Lower lobe of right lung (tissue), 2 donors: ENCODE data around the gene WFIKKN2. TPM values are rescaled to one million over a fixed set of nuclear protein-coding genes. Genes with fewer than 3 reads are reported as not detected.
A peak's percentile ranks its signal among the peaks of the same experiment; 100 is the strongest.

Experiments
- ATAC-seq, 2 donors: fragments of 200-7000 bp; cut with Tn5 transposase; one replicate each; pipeline ENCODE4 v1.9.1; 2020 to 2022; ENCODE audit warnings: mild to moderate bottlenecking in 2 of 2, moderate library complexity in 2 of 2
- DNase-seq: peaks from one replicate; pipeline ENCODE4 v3.0.0-alpha.2; 2020
- H3K27ac ChIP-seq: fragments of 200-600 bp; one replicate; pipeline ENCODE4 v1.8.0; 2022
- H3K27me3 ChIP-seq: fragments of 200-600 bp; one replicate; pipeline ENCODE4 v1.8.0; 2022; ENCODE audit warnings: low read depth
- H3K36me3 ChIP-seq: fragments of 200-600 bp; one replicate; pipeline ENCODE4 v1.8.0; 2022; ENCODE audit warnings: mild to moderate bottlenecking
- H3K4me1 ChIP-seq: fragments of 200-600 bp; one replicate; pipeline ENCODE4 v1.8.0; 2022
- H3K4me3 ChIP-seq: fragments of 200-600 bp; one replicate; pipeline ENCODE4 v1.8.0; 2022; ENCODE audit warnings: mild to moderate bottlenecking
- H3K9me3 ChIP-seq: fragments of 200-600 bp; one replicate; pipeline ENCODE4 v1.8.0; 2022
- intact Hi-C: fragments of 100-400 bp; cut with DNase I; formaldehyde crosslinking; loops from one replicate; pipeline ENCODE4 v1.11.0; 2022
- total RNA-seq: library from RNA; stranded (reverse); fragmentation: NEBNext Ultra II Directional; extraction: Animal tissue kit (Norgen Biotek cat#: 25700); gene quantifications from one replicate; pipeline ENCODE4 v1.2.1, GENCODE V29; 2021
- TF ChIP-seq, protein P1 (sequence below): fragments of 200-600 bp; IDR thresholded peaks from one replicate; pipeline ENCODE4 v1.8.0; 2022; ENCODE audit warnings: antibody characterized with exemption, mild to moderate bottlenecking
- donor health status: DM: no; HTN: yes; CAD: no; lungs with severe emphysema.

WFIKKN2 gene
- total RNA-seq, 1 donor from 2014 or later, result 0.35 TPM

DNA sequence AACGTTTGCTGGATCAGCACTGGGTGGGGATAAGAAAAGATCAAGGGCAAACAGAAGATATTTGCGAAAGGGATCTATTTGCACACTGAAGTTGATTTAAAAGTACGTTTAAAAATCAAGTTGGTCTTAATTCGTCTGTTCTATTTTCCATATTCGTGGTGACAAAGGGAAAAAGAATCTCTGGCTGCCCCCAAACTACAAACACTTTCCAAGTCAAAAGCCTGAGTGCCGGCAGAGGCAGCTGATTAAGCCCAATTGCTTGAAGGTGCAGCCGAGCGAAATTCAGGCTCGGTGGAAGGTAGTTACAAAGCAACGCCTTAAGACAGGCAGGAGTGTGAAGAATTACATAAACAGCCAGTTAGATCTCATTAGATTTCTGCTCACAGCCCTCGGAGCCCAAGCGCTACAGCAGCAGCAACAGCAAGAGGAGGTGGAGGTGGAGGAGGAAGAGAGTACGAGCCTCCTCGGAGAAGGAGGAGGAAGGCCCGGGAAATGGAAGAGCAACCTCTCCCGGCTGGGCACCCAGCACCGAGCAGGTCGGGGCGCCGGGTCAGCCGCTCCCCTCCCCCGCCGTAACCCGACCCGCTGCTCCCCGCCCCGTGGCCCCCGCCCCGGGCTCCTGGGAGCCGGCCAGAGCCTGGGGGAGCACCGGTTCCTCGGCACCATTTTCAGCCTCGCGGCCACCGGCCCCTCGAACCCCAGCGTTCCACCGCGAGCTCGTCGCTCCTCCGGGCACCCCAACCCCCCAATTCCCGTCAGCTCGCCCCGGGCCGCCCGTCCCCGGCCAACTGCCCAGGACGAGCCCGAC is 29.9 kb downstream of the WFIKKN2 start:
- peaks cover 31% of the 10 kb centered on the region for H3K36me3 ChIP-seq
- peak overlapping the region; percentile 91 for H3K4me3 ChIP-seq
- ATAC-seq, result peak; percentile 2 to 4
- H3K4me1 ChIP-seq, result peaks cover 45% of the 10 kb centered on the region
- H3K9me3 ChIP-seq, result no peaks in the 10 kb centered on the region
- DNase-seq, result peak; percentile 71
- H3K27me3 ChIP-seq, result no peaks in the 10 kb centered on the region
- intact Hi-C loops, result no loop called here
- TF ChIP-seq, protein P1, sequence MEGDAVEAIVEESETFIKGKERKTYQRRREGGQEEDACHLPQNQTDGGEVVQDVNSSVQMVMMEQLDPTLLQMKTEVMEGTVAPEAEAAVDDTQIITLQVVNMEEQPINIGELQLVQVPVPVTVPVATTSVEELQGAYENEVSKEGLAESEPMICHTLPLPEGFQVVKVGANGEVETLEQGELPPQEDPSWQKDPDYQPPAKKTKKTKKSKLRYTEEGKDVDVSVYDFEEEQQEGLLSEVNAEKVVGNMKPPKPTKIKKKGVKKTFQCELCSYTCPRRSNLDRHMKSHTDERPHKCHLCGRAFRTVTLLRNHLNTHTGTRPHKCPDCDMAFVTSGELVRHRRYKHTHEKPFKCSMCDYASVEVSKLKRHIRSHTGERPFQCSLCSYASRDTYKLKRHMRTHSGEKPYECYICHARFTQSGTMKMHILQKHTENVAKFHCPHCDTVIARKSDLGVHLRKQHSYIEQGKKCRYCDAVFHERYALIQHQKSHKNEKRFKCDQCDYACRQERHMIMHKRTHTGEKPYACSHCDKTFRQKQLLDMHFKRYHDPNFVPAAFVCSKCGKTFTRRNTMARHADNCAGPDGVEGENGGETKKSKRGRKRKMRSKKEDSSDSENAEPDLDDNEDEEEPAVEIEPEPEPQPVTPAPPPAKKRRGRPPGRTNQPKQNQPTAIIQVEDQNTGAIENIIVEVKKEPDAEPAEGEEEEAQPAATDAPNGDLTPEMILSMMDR, result no peak
- H3K27ac ChIP-seq, result peak overlapping the region; percentile 99

DNA sequence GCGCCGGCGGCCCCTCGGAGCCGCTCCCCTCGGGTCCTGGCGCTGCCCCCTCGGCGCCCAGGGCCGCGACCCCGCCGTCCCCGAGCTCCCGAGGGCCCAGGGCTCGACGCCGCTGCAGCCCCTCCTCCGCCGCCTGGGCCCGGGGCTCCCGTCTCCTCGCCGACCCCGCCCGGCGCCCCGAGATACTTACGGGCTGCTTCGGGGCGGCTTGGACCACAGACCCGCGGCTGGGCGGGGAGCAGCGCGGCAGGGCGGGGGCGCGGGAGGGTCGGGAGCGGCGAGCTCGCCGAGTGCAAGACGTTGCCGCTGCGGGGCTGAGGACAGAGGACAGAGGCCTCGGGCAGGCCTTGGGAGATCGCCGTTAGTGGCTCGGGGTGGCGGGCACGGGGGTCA is 30.5 kb downstream of the WFIKKN2 start:
- no peak for DNase-seq
- H3K27me3 ChIP-seq, result no peaks in the 10 kb centered on the region
- intact Hi-C loops, result no loop called here
- no peaks in the 10 kb centered on the region for H3K9me3 ChIP-seq
- ATAC-seq, result peak; percentile 0 to 1
- peak overlapping the region; percentile 91 for H3K4me3 ChIP-seq
- TF ChIP-seq, protein P1, result no peak
- H3K27ac ChIP-seq, result peak overlapping the region; percentile 99
- H3K36me3 ChIP-seq, result peaks cover 31% of the 10 kb centered on the region
- peaks cover 47% of the 10 kb centered on the region for H3K4me1 ChIP-seq

DNA sequence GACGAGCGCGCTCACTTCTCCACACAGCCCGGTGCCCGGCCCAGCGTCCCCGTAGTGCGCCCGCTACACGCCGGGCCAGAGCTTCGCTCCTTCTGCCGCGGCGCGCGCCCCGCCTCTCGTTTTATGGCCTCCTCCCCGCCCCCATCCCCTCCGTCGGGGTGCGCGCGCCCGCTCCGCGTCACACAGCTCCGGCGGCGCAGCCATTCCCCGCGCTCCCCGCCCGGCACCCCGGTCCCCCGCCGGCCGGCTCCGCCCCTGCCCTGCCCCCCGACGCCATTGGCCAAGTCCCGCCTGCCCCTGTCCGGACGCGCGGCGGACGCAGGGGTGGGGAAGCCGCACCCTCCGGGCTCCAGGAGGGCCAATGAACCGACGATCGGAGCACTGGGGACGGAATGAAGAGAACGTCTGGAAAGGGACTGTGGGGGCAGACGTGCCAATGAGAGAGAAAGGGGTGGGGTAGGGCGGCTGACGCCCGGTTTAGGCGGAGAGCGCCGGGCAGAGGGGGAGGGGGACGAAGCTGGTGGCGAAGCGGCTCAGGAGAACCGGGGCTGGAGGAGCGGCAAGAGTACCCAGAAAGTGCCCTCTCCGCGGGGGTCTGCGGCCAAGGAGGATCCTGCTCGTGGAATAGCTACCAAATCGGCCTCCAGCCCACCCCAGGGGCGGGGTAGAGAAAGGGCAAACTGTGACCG is 31.0 kb downstream of the WFIKKN2 start, which contains the start of gene TOB1:
Gene TOB1, minus strand, starts transcription at position 94 of the 689 bp plus-strand sequence. CDS start 2,337 bp downstream, outside the sequence.
- TF ChIP-seq, protein P1, result no peak
- peak within 1 kb of the TSS; percentile 99 for H3K27ac ChIP-seq
- H3K4me1 ChIP-seq, result peaks cover 50% of the 10 kb centered on the region
- H3K36me3 ChIP-seq, result peaks cover 25% of the 10 kb centered on the region
- ATAC-seq, result peak; percentile 89 to 95
- intact Hi-C loops, result no loop called here
- peak within 1 kb of the TSS; percentile 91 for H3K4me3 ChIP-seq
- no peaks in the 10 kb centered on the region for H3K27me3 ChIP-seq
- DNase-seq, result peak; percentile 99
- no peaks in the 10 kb centered on the region for H3K9me3 ChIP-seq

DNA sequence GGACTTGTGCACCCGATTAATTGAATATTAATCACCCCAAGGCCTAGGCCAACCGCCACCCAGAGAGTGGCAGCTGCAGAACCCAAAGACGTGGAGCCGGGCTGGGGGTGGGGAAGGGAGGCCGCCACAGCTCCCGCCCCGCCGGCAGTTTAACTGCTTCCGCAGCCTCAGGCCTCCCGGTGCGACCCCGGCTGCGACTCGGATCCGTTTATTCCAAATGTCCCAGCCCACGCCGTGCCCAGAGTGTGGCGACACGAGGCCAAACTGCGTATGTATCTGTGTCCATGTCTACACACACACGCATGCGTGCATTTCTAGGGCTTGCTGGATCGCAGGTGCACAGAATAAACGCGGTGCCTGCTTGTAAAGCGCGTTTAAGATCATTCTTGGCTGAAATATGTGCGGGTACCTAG is 31.6 kb downstream of the WFIKKN2 start:
- intact Hi-C loops, result no loop called here
- Histone ChIP-seq H3K27ac (peak overlapping the region; percentile 99), H3K9me3 (no peaks in the 10 kb centered on the region), H3K4me3 (peak overlapping the region; percentile 91), H3K36me3 (peaks cover 20% of the 10 kb centered on the region), H3K27me3 (no peaks in the 10 kb centered on the region), H3K4me1 (peaks cover 46% of the 10 kb centered on the region)
- TF ChIP-seq, protein P1, result no peak
- ATAC-seq (peak; percentile 30 to 46), DNase-seq (peak; percentile 81)

DNA sequence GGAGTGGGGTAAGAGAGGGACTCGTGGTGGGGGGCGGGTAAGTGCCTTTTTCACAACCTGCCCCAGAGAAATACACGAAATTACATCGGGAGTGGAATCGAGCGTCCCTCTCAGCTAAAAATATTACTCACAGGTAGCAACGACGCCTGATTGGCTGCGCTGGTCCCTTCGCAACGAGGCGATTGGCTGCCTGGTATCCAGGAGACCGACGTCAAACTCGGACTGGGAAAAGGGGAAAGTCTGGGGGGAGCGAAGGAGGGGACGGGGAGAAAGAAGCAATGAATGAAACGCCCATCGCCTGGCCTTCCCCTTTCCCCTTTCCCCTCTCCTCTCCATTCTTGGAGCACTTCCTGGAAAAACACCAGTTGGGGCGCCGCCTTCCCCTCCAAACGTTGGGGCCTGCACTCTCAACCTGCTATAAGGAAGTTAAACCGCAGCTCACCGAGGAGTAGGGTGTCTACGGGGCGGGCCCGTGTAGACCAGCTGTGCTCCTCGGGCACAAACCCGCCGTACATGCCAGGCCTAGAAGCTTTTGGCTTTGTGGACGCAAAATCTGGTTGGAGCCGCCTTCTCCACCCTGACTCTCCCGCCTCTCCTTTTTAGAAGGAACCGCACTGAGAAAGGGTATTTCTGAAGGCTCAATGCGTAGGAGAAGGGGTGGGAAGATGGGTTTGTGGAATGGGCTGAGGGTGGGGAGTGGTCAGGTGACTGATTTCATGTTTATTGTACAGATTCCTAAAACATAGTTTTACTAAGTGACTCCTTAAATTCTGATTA is 32.2 kb downstream of the WFIKKN2 start:
- DNase-seq (peak; percentile 96), ATAC-seq (peak; percentile 86)
- Histone ChIP-seq H3K27ac (peak overlapping the region; percentile 99), H3K4me1 (peaks cover 45% of the 10 kb centered on the region), H3K4me3 (peak overlapping the region; percentile 91), H3K27me3 (no peaks in the 10 kb centered on the region), H3K36me3 (peaks cover 14% of the 10 kb centered on the region), H3K9me3 (no peaks in the 10 kb centered on the region)
- intact Hi-C loops, result no loop called here
- TF ChIP-seq, protein P1, result no peak
